Measurements from ENCODE around the gene EPS8L2.
"Not testable (repeated sequence)": the region's sequence is repeated elsewhere in the genome, so short reads cannot be mapped to it uniquely, and the experiment has no call there.

EPS8L2 gene

DNA sequence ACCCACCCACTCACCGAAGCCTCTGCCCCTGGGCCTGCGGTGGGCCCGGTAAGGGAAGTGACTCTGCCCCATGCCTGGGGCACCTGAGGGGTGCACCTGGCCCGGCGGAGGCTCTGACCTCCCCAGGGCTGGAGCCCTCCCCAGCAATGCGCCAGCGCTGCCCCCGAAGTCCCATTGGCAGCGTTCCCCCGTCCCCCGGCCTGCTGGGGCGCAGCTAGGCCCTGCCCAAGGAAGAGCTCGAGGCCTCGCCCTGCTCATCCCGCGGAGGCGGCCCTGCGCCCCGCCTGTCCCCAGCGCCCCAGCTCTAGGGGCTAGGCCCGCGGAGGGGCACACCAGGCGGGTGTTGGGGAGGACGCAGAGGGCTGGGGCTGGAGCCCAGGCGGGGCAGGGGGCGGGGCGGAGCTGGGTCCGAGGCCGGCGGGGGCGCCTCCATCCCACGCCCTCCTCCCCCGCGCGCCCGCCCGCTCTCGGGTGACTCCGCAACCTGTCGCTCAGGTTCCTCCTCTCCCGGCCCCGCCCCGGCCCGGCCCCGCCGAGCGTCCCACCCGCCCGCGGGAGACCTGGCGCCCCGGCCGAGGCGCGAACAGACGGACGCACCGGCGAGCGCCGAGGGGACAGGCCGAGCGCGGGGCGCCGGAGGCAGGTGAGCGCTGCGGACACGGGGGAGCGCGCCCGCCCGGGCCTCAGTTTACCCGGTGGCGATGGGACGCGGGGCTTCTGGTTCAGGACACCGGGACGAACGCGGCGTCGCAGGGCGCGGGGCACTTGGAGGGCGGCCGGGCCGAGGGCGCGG, at the start of gene EPS8L2:
Gene EPS8L2 (plus strand): TSS at position 586 of the 793 bp plus-strand sequence. CDS start 3,177 bp downstream, outside the sequence.
- no peak for DNase-seq

DNA sequence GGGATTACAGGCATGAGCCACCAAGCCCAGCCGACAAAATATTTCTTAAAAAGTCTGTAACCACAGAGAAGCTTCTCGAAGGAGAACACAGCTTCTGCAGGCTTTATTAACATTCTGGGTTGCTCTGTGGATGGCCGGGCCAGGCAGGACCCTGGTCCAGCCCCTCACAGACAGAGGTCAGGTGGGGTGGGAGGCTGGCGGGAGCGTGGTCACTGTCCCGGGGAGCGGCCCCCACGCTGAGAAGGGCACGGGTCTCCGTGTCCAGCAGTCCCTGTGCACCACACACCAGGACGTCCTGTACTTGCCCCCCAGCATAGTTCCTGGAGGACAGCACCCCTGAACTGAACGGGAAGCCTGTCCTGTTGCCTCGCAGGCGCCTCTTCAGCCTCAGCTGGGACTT, 49.6 kb upstream of the EPS8L2 start:
- no peak for DNase-seq

DNA sequence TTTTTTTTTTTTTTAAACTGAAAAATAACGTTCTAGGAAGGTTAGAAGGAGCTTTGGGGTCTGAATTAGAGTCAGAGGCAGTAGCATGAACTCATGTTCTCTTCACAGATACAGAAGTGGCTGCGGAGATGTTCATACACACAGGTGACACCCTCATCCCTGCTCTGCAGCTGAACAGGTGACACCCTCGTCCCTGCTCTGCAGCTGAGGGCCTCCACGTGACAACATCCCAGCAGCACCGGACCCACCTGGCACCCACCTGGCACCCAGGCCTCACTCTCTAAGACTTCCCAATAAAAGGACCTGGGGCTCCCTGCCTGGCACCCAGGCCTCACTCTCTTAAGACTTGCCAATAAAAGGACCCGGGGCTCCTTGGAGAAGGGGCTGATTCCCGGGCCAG, 49.2 kb upstream of the EPS8L2 start:
- no peak for DNase-seq

DNA sequence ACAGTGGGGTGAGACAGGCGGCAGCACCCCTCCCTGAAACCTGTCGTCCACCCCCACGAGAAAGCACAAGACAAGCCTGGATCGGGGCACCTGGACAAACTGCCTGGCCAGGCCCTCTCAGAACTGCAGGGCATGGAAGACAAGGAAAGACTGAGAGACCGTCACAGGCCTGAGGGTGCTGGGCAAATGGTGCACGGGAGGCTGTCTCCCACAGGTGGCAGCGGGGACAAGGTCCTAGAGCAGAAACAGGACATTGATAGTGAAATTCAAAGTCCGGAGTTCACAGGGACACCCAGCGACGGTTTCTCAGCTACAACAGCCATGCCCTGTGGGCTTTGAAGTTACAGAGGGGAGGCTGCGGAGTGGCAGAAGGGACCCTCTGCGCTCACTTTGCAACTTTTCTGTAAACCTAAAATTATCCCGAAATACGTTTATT, 48.3 kb upstream of the EPS8L2 start:
- DNase-seq = no peak

DNA sequence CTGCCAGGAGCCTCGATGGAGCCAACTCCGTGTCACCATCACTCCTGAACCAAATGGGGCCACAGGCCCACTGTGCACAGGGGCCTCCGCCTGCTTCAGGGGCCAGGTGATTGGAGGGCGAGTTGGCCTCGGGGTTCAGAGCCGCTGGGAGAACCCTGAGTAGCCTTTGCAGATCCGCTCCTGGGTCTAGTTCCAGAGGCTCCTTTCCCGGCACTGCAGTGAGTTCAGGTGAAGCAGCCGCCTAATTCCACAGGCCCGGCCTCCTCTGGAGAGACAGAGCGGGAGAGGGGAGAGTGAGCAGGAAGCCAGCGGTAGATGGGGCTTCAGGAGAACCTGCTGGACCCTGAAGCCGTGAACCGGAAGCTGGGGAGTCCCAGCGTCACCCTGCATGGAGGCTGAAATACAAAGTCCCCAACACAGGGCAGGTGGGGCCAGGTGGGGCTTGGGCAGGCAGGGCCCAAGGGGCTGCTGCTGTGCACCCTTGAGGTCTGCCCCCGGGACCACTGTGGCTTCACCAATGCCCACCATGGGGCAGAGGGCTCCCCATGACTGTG, 46.4 kb upstream of the EPS8L2 start:
- no peak for DNase-seq

DNA sequence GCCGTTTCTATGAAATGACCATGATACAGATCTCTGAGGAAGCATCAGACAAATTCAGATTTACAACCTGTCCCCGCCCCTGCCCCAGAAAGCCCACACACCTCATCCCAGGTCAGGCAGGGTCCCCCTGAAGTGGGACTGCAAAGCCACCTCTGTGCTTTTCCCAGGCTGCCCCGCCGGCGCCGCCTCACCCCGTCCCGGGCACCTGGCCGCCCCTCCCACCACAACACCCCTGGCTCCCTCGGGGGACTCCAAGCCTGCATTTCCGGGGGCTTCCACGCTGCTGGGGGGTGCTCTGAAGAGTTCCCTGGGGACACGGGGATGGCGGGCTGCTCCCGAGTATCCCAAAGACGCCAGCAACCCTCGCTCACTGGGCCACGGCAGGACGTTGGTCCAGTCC, 45.8 kb upstream of the EPS8L2 start:
- no peak for DNase-seq

DNA sequence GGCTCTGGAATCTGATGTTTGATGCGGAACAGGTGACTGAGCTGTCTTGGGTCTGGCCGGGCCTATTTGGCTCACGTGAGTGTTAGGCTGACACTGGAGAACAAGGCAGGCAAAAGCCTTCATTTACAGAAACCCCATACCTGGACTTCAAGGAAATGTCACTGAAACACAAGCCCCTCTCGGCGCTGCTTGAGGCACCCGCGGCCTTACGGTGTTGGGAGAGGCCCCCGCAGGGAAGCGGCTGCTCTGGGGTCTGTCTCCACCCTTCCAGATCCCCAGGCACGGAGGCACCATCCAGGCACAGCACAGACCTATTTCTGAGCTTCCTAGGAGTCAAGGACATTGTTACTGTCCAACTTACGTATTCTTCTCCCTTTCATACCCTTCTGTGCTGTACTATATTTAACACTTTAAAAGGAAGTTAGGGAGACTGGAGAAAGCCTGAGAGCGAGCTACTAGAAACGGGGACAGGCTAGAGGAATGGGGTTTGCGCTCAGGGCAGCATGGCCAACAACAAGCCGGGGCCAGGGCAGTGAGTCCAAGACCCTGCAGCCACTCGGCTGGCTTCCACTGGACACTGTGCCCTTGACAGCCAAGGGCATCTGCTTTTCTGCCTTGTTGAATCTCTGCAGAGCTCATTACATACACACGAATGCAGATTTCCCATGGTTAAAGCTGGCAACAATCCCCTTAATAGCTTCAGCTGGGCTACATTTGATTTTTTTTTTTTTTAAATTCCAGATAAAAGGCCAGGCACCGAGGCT, 45.2 kb upstream of the EPS8L2 start:
- no peak for DNase-seq

DNA sequence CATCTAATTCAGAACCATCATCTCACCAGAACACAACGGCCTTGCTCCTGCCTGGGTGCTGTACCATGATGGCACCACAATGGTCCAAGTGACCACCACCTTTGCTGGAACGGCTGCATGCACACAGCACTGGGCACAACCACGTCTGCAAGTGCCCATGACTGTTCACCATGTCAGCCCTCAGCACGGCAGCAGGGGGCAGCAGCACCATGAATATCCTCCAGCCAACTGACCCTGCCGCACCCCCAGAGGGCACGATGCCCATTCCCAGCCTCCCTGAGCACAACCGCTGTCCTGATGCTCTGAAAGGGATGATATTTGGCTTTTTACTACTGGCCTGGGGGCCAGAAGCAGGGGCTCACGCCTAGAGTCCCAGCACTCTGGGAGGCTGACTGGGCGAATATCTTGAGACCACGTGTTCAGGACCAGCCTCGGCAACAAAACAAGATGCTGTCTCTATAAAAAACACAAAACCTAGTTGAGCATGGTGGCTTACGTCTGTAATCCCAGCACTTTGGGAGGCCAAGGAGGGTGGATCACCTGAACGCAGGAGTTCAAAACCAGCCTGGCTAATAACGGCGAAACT, 43.2 kb upstream of the EPS8L2 start:
- DNase-seq = no peak

DNA sequence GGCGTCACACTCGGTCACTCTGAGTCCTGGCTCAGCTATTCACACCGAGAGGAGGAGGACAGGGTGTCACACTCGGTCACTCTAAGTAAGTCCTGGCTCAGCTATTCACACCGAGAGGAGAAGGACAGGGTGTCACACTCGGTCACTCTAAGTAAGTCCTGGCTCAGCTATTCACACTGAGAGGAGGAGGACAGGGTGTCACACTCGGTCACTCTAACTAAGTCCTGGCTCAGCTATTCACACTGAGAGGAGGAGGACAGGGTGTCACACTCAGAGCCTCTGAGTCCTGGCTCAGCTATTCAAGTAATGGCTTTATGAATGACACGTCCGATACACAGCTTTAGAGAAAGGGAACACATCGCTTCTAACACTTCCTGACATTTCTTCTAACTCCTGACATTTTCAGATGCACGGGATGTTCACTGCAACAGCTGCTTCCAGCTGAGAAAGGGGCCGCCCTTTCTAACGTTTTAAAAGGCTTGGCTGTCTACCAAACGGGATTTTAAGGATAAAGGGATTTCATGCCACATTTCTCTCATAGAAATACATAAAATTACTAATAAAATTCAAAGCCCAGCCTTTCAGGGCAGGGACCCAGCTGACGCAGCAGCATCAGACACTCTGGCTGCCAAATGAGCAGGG, 40.8 kb upstream of the EPS8L2 start:
- DNase-seq = no peak

DNA sequence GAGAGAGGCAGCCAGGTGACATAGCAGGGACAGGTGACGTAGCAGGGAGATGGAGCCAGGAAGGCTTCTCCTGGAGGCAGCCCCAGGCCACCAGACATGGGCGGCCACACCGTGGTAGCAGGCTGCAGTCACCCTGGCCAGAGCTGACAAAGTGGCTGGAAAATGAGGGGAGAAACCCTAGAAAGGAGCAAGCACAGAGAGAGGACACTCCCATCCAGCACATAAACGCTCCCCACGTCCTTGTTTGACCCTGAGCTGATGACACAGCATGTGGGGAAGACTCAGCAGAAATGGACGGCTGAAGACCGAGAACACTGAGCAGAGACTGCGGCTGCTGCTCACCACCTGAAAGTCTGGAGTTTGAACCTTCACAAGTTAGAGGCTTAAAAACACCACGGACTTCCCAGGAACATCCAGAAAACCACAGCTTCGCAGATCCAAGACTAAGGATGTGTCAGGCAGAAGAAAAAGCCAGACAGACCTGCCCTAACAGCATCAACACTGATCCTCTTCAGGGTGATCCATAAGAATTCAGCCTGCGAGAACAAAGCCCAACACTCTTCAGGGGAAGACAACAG, 40.2 kb upstream of the EPS8L2 start:
- no peak for DNase-seq

DNA sequence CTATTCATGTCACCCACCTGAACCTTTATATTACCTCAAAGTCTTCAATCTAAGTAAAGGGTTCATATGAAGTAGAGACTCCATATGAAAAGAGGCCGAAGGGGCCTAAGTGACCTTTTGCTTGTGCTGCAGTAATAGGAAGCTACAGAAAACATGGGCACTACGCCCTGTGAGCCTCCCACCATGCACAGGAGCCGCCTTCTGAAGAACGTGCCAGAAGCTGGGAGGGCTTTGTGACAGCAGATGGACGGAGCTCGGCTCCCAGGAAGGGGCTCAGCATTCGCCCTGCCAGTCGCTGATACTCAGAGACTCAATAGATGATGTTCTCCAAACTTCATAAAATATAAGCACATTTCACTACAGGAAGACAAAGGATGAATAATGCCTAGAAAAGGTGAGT, 32.2 kb upstream of the EPS8L2 start:
- no peak for DNase-seq

DNA sequence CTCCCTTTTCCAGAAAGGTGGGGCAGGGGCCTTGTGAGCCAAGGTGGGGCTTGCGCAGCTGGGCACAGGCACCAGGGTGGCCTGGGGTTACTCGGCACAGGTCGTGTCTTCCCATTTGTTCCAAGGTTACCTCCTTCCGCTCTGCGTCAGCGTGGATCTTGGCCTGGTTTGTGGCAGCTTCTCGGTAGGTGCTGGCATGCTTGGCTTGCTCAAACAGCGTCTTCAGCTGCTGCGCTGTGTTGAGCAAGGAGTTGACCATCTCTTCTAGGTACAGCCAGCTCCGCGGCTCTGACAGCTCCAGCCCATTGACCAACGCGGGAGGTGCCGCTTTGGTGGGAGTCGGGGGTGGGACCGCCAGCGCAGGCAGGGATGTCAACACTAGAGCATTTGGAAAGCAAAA, 31.6 kb upstream of the EPS8L2 start:
- DNase-seq = no peak

DNA sequence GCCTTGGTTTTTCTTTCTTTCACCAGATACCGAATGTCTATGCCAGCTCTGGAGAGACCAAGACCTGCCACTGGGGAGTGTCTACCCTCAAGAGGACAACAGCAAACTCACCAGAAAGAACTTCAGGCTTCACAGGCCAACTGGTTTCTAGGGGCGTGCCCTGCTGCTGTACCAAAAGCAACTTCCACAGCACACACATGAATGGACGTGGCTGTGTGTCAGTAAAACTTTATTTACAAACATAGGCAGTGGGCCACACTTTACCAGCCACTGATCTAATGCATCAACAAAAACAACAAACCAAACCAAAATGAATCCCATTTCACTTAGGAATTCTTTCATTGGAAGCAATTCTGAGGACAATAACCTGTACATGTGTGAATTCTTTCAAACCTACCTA, 27.7 kb upstream of the EPS8L2 start:
- DNase-seq = no peak

DNA sequence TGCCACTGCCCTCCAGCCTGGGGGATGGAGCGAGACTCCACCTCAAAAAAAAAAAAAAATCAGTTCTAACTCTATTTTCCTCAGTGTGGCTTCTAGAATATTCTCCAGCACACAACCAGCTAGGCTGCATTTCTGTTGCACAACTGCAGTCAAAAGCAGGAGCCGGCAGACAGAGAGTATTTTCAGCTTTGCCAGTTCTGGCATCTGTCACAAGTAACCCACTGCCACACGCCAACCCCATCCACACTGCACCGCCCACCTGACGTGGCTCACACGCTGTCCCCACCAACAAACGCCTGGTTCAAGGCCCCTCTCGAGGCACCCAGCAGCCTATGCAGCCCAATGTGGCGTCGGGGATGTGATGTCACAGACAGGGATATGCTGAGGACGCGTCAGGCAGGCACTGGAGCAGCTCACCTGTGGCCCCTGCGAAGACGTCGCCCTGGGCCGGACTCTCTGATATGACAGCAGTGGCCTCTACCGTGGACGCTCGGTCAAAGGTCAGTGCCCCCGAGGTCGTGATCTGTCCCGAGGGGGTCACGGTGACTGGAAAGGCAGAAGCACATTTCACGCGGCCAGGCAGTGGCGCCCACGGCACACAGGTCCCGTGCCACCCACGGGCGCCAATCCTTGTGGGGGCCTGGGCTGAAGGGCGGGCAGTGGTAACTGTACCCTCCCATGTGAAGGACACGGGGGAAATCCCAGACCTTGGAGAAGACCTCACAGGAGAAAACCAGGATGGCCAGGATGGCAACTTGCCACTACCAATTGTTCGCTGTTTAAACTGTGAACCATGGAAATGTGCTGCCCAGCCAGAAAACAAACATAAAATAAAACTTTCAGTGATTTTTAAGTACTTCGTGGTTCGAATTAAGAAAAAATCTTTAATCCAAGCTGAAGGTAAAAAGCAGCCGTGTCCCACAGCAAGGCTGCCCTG, 26.5 kb upstream of the EPS8L2 start:
- DNase-seq = no peak

DNA sequence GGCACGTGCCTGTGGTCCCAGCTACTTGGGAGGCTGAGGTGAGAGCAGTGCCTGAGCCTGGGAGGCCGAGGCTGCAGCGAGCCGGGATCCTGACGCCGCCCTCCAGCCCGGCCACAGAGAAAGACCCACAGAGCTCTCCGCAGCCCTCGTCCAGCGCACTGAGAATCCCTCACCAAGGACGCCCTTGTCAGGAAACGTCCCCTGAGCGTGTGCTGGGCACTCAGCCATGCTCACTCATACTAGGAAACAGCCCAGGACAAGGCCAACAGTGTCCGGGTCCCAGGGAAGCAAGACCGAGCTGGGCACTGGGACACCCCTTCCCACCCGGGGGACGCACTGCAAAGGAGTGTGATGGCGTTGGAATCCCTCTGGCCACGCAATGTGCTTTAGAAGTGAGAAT, 25.6 kb upstream of the EPS8L2 start:
- no peak for DNase-seq

DNA sequence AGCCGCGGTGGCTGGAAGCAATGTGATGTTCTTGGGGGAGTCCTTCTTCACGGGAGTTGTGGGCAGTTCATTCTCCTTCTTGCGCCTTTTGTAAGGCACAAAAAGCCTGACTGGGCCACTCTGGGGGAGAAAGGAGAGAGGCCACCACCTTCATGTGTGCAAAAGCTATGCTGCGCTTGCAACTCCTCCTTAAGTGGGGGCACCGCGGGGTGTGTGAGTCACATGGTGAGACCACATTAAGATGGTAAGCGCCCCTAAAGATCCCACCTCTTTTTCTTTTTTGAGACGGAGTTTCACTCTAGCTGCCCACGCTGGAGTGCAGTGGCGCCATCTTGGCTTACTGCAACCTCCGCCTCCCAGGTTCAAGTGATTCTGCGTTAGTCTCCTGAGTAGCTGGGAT, 25.1 kb upstream of the EPS8L2 start:
- DNase-seq = no peak

DNA sequence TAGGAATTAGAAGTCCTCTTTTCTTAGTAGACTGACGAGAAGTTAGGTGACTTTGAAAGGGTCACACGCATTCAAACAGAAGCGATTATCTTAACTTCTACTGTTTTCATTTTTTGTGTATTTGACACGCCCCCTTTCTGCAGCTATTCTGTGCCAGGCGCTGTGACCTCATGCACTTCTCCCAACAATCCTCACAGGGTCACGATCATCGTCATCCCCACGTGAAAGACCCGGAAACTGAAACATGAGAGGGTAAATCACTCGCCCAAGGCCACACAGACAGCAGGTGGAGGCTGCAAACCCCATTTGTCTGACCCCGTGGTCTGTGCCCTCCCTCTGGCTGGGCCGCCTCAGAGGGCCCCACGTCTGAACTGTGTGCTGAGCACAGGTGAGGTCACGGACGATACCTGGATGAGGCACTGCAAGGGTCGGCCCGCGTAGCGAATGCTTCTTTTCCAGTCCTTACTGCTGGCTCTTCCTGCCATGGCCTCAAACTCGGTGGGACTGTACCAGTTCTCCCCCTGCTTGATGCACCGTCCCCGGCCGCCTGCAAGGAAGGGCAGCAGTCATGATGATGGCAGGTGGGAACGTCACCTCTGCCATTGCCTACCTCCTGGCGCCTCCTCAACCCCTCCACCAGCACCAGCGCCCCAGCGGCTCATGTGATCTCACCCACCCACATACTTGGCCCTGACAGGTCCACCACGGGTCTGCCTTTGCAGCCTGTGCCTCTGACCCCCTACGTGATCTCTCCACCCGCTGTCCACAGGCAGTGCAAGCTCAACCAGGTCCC, 19.4 kb upstream of the EPS8L2 start:
- no peak for DNase-seq

DNA sequence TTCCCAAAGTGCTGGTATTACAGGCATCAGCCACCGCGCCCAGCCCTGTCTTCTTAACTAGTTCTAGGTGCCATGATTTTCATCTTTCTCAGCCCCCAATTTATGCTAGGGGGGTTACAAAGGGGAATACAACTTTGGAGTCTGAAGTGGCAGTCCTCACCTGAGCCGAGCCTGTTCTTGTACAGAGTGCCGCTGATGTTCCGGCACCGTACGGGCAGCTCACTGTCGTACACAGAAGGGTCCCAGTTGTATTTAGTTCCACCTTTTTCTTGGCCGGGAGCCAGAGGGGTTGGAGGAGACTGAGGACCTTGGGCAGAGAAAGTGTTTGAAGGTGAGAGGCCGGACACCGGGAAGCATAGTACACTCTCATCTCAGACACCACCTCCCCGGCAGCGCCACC, 18.3 kb upstream of the EPS8L2 start:
- no peak for DNase-seq

DNA sequence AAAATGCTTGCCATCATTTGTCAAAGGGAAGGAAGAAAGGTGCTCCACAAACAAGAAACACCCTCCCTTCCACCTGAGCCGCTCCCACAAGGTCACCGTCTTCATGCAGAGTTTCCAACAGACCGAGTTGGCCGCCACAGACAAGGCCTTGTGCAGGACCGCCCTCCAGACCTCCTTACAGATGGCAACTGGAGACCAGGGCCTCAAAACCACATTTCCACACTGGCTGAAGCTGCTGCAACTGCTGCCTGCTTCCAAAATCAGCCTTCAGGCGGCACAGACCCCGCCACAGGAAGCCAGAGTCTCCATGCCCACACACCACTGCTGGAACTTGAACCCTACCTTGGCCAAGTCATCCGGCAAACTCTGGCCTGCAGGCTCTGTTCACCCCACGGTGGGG, 17.4 kb upstream of the EPS8L2 start:
- DNase-seq = no peak

DNA sequence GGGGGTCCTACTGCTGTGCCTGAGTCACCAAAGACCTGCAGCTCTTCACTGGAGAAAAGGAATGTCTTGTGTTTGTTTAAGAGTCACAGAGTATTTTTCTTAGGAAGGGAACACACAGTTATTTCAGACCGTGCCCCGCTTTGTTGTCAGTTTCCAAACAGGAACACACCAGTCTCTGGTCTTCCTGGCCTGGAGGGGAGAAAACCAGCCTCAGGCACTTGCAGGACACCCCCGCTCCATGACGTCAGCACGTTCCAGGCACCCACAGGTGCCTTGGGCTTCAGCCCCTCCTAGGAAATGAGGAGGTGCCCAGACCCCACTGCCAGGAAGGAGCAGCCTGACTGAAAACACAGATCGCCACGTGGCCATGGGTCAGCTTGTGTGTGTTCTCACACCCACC, 16.4 kb upstream of the EPS8L2 start:
- DNase-seq = no peak

DNA sequence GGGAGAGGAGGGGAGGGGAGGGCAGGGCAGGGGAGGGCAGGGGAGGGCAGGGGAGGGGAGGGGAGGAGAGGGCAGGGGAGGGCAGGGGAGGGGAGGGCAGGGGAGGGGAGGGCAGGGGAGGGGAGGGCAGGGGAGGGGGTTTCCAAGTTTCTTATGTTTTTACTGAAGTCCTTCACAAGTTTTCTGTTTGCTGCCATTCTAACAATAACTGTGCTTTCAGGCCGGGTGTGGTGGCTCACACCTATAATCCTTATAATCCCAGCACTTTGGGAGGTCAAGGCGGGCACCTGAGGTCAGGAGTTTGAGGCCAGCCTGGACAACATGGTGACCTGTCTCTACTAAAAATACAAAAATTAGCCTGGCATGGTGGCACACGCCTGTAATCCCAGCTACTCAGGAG, 15.8 kb upstream of the EPS8L2 start:
- DNase-seq = not testable (repeated sequence)
